HL-60 (cell line): Measurements from ENCODE around the gene CTCF.

Experiments
- DNase-seq, 2 experiments: peaks; one replicate each; pipeline ENCODE4 v3.0.0-alpha.2; 2010 to 2020; ENCODE audit warnings: low read depth in 1 of 2, low spot score in 1 of 2
- H3K27ac ChIP-seq: fragments of 250-450 bp; sonication (Bioruptor Pico); replicated peaks from 2 replicates; pipeline ENCODE4 v1.5.1; 2020; ENCODE audit warnings: mild to moderate bottlenecking, moderate library complexity
- H3K27me3 ChIP-seq: fragments of 250-450 bp; sonication (Bioruptor Pico); 2 replicates; pipeline ENCODE4 v1.5.1; 2021; ENCODE audit warnings: mild to moderate bottlenecking, moderate library complexity; ENCODE audit not compliant: insufficient read depth, poor library complexity, severe bottlenecking
- H3K4me3 ChIP-seq: replicated peaks from 2 replicates; pipeline ENCODE4 v1.5.1; 2011; ENCODE audit warnings: mild to moderate bottlenecking, control low read depth, low read length; ENCODE audit not compliant: insufficient read depth
- GABPA ChIP-seq: IDR thresholded peaks from 2 replicates; pipeline ENCODE4 v1.6.1; 2012; ENCODE audit warnings: low read depth
- POLR2AphosphoS5 ChIP-seq: IDR thresholded peaks from 2 replicates; pipeline ENCODE4 v1.6.1; 2012; ENCODE audit warnings: low read depth
- SPI1 ChIP-seq: IDR thresholded peaks from 2 replicates; pipeline ENCODE4 v1.6.1; 2012; ENCODE audit warnings: low read depth, mild to moderate bottlenecking, borderline replicate concordance
- TF ChIP-seq, protein P1 (sequence below): IDR thresholded peaks from 2 replicates; pipeline ENCODE4 v1.6.1; 2012; ENCODE audit warnings: low read depth; ENCODE audit not compliant: insufficient replicate concordance
- TF ChIP-seq, protein P2 (sequence below): IDR thresholded peaks from one replicate; pipeline ENCODE4 v1.5.1; 2011; ENCODE audit warnings: low read length, control low read depth, inconsistent platforms; ENCODE audit not compliant: insufficient read depth

Gene CTCF

GRCh38 chr16:67668495-67669157 lies 106.3 kb downstream of the CTCF start:
- TF ChIP-seq, protein P1, sequence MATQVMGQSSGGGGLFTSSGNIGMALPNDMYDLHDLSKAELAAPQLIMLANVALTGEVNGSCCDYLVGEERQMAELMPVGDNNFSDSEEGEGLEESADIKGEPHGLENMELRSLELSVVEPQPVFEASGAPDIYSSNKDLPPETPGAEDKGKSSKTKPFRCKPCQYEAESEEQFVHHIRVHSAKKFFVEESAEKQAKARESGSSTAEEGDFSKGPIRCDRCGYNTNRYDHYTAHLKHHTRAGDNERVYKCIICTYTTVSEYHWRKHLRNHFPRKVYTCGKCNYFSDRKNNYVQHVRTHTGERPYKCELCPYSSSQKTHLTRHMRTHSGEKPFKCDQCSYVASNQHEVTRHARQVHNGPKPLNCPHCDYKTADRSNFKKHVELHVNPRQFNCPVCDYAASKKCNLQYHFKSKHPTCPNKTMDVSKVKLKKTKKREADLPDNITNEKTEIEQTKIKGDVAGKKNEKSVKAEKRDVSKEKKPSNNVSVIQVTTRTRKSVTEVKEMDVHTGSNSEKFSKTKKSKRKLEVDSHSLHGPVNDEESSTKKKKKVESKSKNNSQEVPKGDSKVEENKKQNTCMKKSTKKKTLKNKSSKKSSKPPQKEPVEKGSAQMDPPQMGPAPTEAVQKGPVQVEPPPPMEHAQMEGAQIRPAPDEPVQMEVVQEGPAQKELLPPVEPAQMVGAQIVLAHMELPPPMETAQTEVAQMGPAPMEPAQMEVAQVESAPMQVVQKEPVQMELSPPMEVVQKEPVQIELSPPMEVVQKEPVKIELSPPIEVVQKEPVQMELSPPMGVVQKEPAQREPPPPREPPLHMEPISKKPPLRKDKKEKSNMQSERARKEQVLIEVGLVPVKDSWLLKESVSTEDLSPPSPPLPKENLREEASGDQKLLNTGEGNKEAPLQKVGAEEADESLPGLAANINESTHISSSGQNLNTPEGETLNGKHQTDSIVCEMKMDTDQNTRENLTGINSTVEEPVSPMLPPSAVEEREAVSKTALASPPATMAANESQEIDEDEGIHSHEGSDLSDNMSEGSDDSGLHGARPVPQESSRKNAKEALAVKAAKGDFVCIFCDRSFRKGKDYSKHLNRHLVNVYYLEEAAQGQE, result no peak
- TF ChIP-seq SPI1, result peak; percentile 71; the same call in 1 of the 2 replicates
- no peak for TF ChIP-seq POLR2AphosphoS5
- no peak for TF ChIP-seq GABPA
- TF ChIP-seq, protein P2, sequence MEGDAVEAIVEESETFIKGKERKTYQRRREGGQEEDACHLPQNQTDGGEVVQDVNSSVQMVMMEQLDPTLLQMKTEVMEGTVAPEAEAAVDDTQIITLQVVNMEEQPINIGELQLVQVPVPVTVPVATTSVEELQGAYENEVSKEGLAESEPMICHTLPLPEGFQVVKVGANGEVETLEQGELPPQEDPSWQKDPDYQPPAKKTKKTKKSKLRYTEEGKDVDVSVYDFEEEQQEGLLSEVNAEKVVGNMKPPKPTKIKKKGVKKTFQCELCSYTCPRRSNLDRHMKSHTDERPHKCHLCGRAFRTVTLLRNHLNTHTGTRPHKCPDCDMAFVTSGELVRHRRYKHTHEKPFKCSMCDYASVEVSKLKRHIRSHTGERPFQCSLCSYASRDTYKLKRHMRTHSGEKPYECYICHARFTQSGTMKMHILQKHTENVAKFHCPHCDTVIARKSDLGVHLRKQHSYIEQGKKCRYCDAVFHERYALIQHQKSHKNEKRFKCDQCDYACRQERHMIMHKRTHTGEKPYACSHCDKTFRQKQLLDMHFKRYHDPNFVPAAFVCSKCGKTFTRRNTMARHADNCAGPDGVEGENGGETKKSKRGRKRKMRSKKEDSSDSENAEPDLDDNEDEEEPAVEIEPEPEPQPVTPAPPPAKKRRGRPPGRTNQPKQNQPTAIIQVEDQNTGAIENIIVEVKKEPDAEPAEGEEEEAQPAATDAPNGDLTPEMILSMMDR, result peak; percentile 9
- H3K27me3 ChIP-seq, result no peaks in the 10 kb centered on the region
- DNase-seq, result peak in 1 of 2 experiments; percentile 42
- H3K27ac ChIP-seq, result peak overlapping the region; percentile 97
- no peak overlapping the region for H3K4me3 ChIP-seq

GRCh38 chr16:67669499-67670101 lies 107.3 kb downstream of the CTCF start:
- no peak for TF ChIP-seq SPI1
- TF ChIP-seq, protein P1, result no peak
- TF ChIP-seq POLR2AphosphoS5, result no peak
- TF ChIP-seq, protein P2, result no peak
- no peak for TF ChIP-seq GABPA

DNA sequence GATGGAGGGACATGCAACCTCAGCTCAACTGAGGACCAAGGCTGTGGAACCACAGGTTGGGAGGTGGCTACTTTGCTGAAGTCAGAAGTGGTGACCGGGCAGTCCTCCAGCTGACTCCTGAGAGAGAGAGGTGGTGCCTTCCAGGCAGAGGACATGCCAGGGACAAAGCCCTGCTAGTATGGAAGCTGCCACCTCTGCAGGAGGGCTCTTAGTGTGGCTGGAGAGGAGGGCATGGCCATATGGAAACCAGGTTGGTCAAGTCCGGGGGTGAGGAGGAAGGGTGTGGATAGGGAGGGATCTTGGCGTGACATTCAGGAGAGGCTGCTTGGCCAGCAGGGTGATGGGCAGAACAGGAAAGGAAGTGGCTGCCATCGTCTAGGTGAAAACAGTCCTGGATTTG lies 110.0 kb downstream of the CTCF start:
- H3K4me3 ChIP-seq, result no peak overlapping the region
- DNase-seq, result no peak
- TF ChIP-seq, protein P2, result no peak
- TF ChIP-seq, protein P1, result no peak
- TF ChIP-seq SPI1 (no peak; the same call in 1 of the 2 replicates), POLR2AphosphoS5 (no peak)
- no peak overlapping the region for H3K27ac ChIP-seq
- no peaks in the 10 kb centered on the region for H3K27me3 ChIP-seq

More at GRCh38 chr16:67669499-67670101, 107.3 kb downstream of the CTCF start:
- Histone ChIP-seq H3K27me3 (no peaks in the 10 kb centered on the region), H3K27ac (no peak overlapping the region), H3K4me3 (no peak overlapping the region)
- no peak for DNase-seq
